ENCODE results near the gene SPRY4. TPM values are rescaled to one million over a fixed set of nuclear protein-coding genes. Genes with fewer than 3 reads are reported as not detected.

SPRY4 gene
- total and polyA plus RNA-seq, 2 of the 4 experiments (the other 2 are of a cell fraction): 8.4 to 21.0 TPM

- no peak overlapping the region for H3K4me2 ChIP-seq (ENCODE audit: low read depth, low read length)
- peaks cover 45% of the 10 kb centered on the region for H3K36me3 ChIP-seq (ENCODE audit: control insufficient read depth, insufficient read depth, low read length)
- no TSS peak for BruUV-seq (replicated peaks)
- peaks cover 14% of the 10 kb centered on the region for H3K4me1 ChIP-seq (ENCODE audit: control insufficient read depth, insufficient read depth, low read length)
- intact Hi-C loops (cut with micrococcal nuclease) (no loop called here), in situ Hi-C loops (cut with MboI; ENCODE audit: low sequenced_read_pairs) (no loop called here), dilution Hi-C loops (cut with HindIII; ENCODE audit: low sequenced_read_pairs, unreplicated experiment) (no loop called here)
- H3K79me1 ChIP-seq (ENCODE audit: low read depth in 1 of 2, low read length in 2 of 2): peaks cover 26 to 70% of the 10 kb centered on the region in 2 experiments
- H3K56ac ChIP-seq (ENCODE audit: extremely low read depth, insufficient read depth, low read length): no peak overlapping the region
- DNase-seq (no peak), ATAC-seq (ENCODE audit: low read depth) (no peak)
- H3K9ac ChIP-seq (ENCODE audit: low read depth, low read length): no peak overlapping the region
- no peak overlapping the region for H2BK15ac ChIP-seq (ENCODE audit: low read depth, low read length)
- TF ChIP-seq RAD21 (IDR thresholded peaks at IDR 0.05; ENCODE audit: low read length): no peak
- TF ChIP-seq RFX5 (IDR thresholded peaks at IDR 0.05; ENCODE audit: low read depth, low read length): no peak
- TF ChIP-seq FOS (IDR thresholded peaks at IDR 0.05; ENCODE audit: low read depth, low read length): no peak
- no peak for TF ChIP-seq NFE2L2 (IDR thresholded peaks at IDR 0.05; ENCODE audit: low read depth, low read length)
- TF ChIP-seq SMC3 (IDR thresholded peaks at IDR 0.05; ENCODE audit: low read depth, low read length): no peak
- TF ChIP-seq CHD1 (IDR thresholded peaks at IDR 0.05; ENCODE audit: low read depth, low read length): no peak
- TF ChIP-seq RCOR1 (IDR thresholded peaks at IDR 0.05; ENCODE audit: insufficient replicate concordance, low read length): no peak
- TF ChIP-seq, protein P1, sequence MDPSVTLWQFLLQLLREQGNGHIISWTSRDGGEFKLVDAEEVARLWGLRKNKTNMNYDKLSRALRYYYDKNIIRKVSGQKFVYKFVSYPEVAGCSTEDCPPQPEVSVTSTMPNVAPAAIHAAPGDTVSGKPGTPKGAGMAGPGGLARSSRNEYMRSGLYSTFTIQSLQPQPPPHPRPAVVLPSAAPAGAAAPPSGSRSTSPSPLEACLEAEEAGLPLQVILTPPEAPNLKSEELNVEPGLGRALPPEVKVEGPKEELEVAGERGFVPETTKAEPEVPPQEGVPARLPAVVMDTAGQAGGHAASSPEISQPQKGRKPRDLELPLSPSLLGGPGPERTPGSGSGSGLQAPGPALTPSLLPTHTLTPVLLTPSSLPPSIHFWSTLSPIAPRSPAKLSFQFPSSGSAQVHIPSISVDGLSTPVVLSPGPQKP (IDR thresholded peaks at IDR 0.05; ENCODE audit: borderline replicate concordance, low read depth, low read length): no peak
- no peak for TF ChIP-seq POLR2A (IDR thresholded peaks at IDR 0.05; ENCODE audit: low read depth, low read length)
- no peak for TF ChIP-seq MXI1 (IDR thresholded peaks at IDR 0.05; ENCODE audit: borderline replicate concordance, low read depth, low read length)
- TF ChIP-seq MAFK (IDR thresholded peaks at IDR 0.05; ENCODE audit: low read depth, low read length): no peak
- no peak for TF ChIP-seq MAZ (IDR thresholded peaks at IDR 0.05; ENCODE audit: borderline replicate concordance, low read depth, low read length)
- no peak for TF ChIP-seq USF2 (IDR thresholded peaks at IDR 0.05; ENCODE audit: low read depth, low read length)
- no peak for TF ChIP-seq BHLHE40 (IDR thresholded peaks at IDR 0.05; ENCODE audit: low read depth, low read length)
- no peaks in the 10 kb centered on the region for H3K27me3 ChIP-seq (ENCODE audit: control insufficient read depth, insufficient read depth, low read length)
- H4K8ac ChIP-seq (ENCODE audit: low read depth in 2 of 2, low read length in 2 of 2): no peak overlapping the region
- H3K4ac ChIP-seq (ENCODE audit: low read depth, low read length): peak overlapping the region; percentile 15
- peaks cover 88% of the 10 kb centered on the region for H4K20me1 ChIP-seq (ENCODE audit: insufficient read depth, low read length)
- no peak overlapping the region for H2BK20ac ChIP-seq (ENCODE audit: low read depth, low read length)
- H3K9me3 ChIP-seq (ENCODE audit: control insufficient read depth, insufficient read depth, low read length): no peaks in the 10 kb centered on the region
- H2AK9ac ChIP-seq (replicated peaks; ENCODE audit: low read depth, low read length, poor library complexity): no peak overlapping the region
- H3K27ac ChIP-seq (ENCODE audit: insufficient read depth, low read length): no peak overlapping the region
- CTCF ChIA-PET: interaction anchor here (1.0 kb wide), 1 partner anchor 137 kb away, joined by 4 read pairs; no protein-coding TSS in a partner anchor
- 60% methylated on average over 1 of the region's 7 CpGs; no CpG with 5 or more reads in 1 of the 2 experiments for WGBS, 2 experiments (ENCODE audit: extremely low coverage in 2 of 2, insufficient read length in 1 of 2)
- peaks cover 29% of the 10 kb centered on the region for H3K9me1 ChIP-seq (ENCODE audit: insufficient read depth, low read length)
- no peak overlapping the region for H3K18ac ChIP-seq (ENCODE audit: low read depth, low read length)
- no peak overlapping the region for H3K4me3 ChIP-seq (ENCODE audit: insufficient read depth, low read depth, low read length)
- no peak overlapping the region for H2AK5ac ChIP-seq (ENCODE audit: low read depth, low read length)
- H3K14ac ChIP-seq (replicated peaks; ENCODE audit: low read depth, low read length): no peak overlapping the region
- no peak overlapping the region for H3K23ac ChIP-seq (ENCODE audit: low read depth, low read length)
- no peak overlapping the region for H2BK120ac ChIP-seq (ENCODE audit: low read depth, low read length)
- H2AFZ ChIP-seq (replicated peaks; ENCODE audit: low read length, poor library complexity): no peak overlapping the region
- no peak overlapping the region for H4K5ac ChIP-seq (ENCODE audit: low read depth, low read length)
- no peak overlapping the region for H2BK5ac ChIP-seq (ENCODE audit: low read depth, low read length, poor library complexity, severe bottlenecking)
- POLR2A ChIA-PET (ENCODE audit: unreplicated experiment): interaction anchor here (0.6 to 0.9 kb wide), 3 partner anchors 9 to 77 kb away, joined by 3 to 5 read pairs (median 3); partner anchors contain the start of gene SPRY4
- H4K91ac ChIP-seq (ENCODE audit: insufficient read depth, low read depth, low read length): no peak overlapping the region
These were observed 13.1 kb downstream of the SPRY4 start for GRCh38 chr5:142311725-142312124.

Measured in IMR-90 (cell line).